A549 (cell line): ENCODE measurements around the gene MOB2. TPM values are rescaled to one million over a fixed set of nuclear protein-coding genes. Genes with fewer than 3 reads are reported as not detected.

Experiments
- ATAC-seq, 2 experiments: fragments of 200-7000 bp in 1 of 2; fragments of >200 bp in 1 of 2; cut with Nextera tagmentation in 1 of 2; cut with Tn5 transposase in 1 of 2; 3 replicates each; pipeline versions ENCODE4 v1.8.0 to v1.9.1; 2018 to 2020; ENCODE audit warnings: mild to moderate bottlenecking in 1 of 2, moderate library complexity in 1 of 2
- CTCF ChIA-PET: fragments of 300-600 bp; sonication (Branson Sonifier 250); formaldehyde crosslinking; extraction: SDS; loops from one replicate; lab custom pipeline; 2021; ENCODE audit warnings: antibody characterized with exemption, inconsistent platforms; lab: Yijun Ruan, JAX
- POLR2A ChIA-PET: fragments of 350-600 bp; formaldehyde crosslinking; extraction: SDS; loops from one replicate; lab custom pipeline; 2021; ENCODE audit warnings: antibody characterized with exemption, inconsistent platforms; lab: Yijun Ruan, JAX
- DNase-seq, 2 experiments: peaks; one replicate each; pipeline versions ENCODE4 v3.0.0 to v3.0.0-alpha.2; 2011 to 2016; ENCODE audit warnings: low read depth in 1 of 2, low spot score in 1 of 2
- FAIRE-seq: peaks from 2 replicates; lab custom pipeline; 2011; peaks lifted over from hg19 to GRCh38; lab: Jason Lieb, UNC
- H3K27ac ChIP-seq, 2 experiments: fragments of >200 bp; sonication (Bioruptor Twin); formaldehyde crosslinking; 3 replicates each; pipeline ENCODE4 v1.5.1; 2016 to 2017
- H3K4me1 ChIP-seq: fragments of >200 bp; sonication (Bioruptor Twin); formaldehyde crosslinking; 3 replicates; pipeline ENCODE4 v1.6.1; 2016
- H3K4me2 ChIP-seq: fragments of >200 bp; sonication (Bioruptor Twin); formaldehyde crosslinking; 3 replicates; pipeline ENCODE4 v1.6.1; 2016
- H3K4me3 ChIP-seq: fragments of >200 bp; sonication (Bioruptor Twin); formaldehyde crosslinking; 3 replicates; pipeline ENCODE4 v1.5.1; 2016
- H3K9me3 ChIP-seq: fragments of >200 bp; sonication (Bioruptor Twin); formaldehyde crosslinking; 3 replicates; pipeline ENCODE4 v1.6.1; 2016
- ATOH8 ChIP-seq: fragments of 250-450 bp; sonication (Bioruptor Pico); IDR thresholded peaks from 2 replicates; pipeline ENCODE4 v1.5.0; 2020; ENCODE audit warnings: low read depth, mild to moderate bottlenecking, moderate library complexity
- CBX8 ChIP-seq: fragments of 200-600 bp; sonication (generic); IDR thresholded peaks from 2 replicates; pipeline ENCODE4 v1.6.1; 2016
- EHMT2 ChIP-seq: fragments of 200-600 bp; sonication (generic); IDR thresholded peaks from 2 replicates; pipeline ENCODE4 v1.6.1; 2016; ENCODE audit warnings: antibody characterized with exemption, low read depth, mild to moderate bottlenecking, moderate library complexity
- FOSL2 ChIP-seq, 2 experiments: fragments of 450-650 bp in 1 of 2; fragments of >200 bp in 1 of 2; sonication (Bioruptor Twin) in 1 of 2; formaldehyde crosslinking; IDR thresholded peaks; 2 replicates each; pipeline versions ENCODE4 v1.5.0 to v1.6.1; 2016 to 2020; ENCODE audit warnings: mild to moderate bottlenecking in 1 of 2, moderate library complexity in 1 of 2
- FOXS1 ChIP-seq: fragments of 250-450 bp; sonication (Bioruptor Pico); IDR thresholded peaks from 2 replicates; pipeline ENCODE4 v1.5.0; 2020; ENCODE audit warnings: mild to moderate bottlenecking, moderate library complexity
- HEYL ChIP-seq: fragments of 250-450 bp; sonication (Bioruptor Pico); IDR thresholded peaks from 2 replicates; pipeline ENCODE4 v1.8.0; 2021; ENCODE audit warnings: mild to moderate bottlenecking, moderate library complexity
- HMGXB4 ChIP-seq: fragments of 250-450 bp; sonication (Bioruptor Pico); IDR thresholded peaks from 2 replicates; pipeline ENCODE4 v1.5.0; 2021; ENCODE audit warnings: mild to moderate bottlenecking, moderate library complexity, borderline replicate concordance
- HOXA7 ChIP-seq: fragments of 250-450 bp; sonication (Bioruptor Pico); IDR thresholded peaks from 2 replicates; pipeline ENCODE4 v1.5.0; 2020; ENCODE audit warnings: mild to moderate bottlenecking, moderate library complexity
- HOXB5 ChIP-seq: fragments of 250-450 bp; sonication (Bioruptor Pico); IDR thresholded peaks from 2 replicates; pipeline ENCODE4 v1.5.0; 2020; ENCODE audit warnings: mild to moderate bottlenecking, moderate library complexity
- MAFK ChIP-seq: fragments of 450-650 bp; IDR thresholded peaks from 2 replicates; pipeline ENCODE4 v1.6.1; 2014; ENCODE audit not compliant: partially characterized antibody
- MAZ ChIP-seq: fragments of 150-350 bp; IDR thresholded peaks from 2 replicates; pipeline ENCODE4 v1.6.1; 2014; ENCODE audit warnings: antibody characterized with exemption, low read depth, low read length, borderline replicate concordance
- MYC ChIP-seq: IDR thresholded peaks from 2 replicates; pipeline ENCODE4 v1.6.1; 2012; ENCODE audit warnings: mild to moderate bottlenecking, inconsistent platforms, low read length, improper control_type of control experiment, borderline replicate concordance
- PHF8 ChIP-seq: fragments of 200-600 bp; sonication (generic); IDR thresholded peaks from 2 replicates; pipeline ENCODE4 v1.6.1; 2016; ENCODE audit warnings: low read depth, mild to moderate bottlenecking, antibody characterized with exemption, moderate library complexity, borderline replicate concordance
- POLR2A ChIP-seq: IDR thresholded peaks from 2 replicates; pipeline ENCODE4 v1.6.1; 2012; ENCODE audit warnings: mild to moderate bottlenecking, low read length
- POLR2AphosphoS2 ChIP-seq: conservative IDR thresholded peaks from 2 replicates; pipeline ENCODE4 v1.6.1; 2012; ENCODE audit warnings: low read length, improper control_type of control experiment, inconsistent platforms
- RCOR1 ChIP-seq: fragments of 150-350 bp; IDR thresholded peaks from 2 replicates; pipeline ENCODE4 v1.6.1; 2014; ENCODE audit warnings: antibody characterized with exemption, low read length, low read depth
- RFX5 ChIP-seq: fragments of 450-650 bp; IDR thresholded peaks from 2 replicates; pipeline ENCODE4 v1.7.1; 2014; ENCODE audit warnings: antibody characterized with exemption, mild to moderate bottlenecking, moderate library complexity
- RNF2 ChIP-seq: fragments of 200-600 bp; sonication (generic); IDR thresholded peaks from 2 replicates; pipeline ENCODE4 v1.6.1; 2016; ENCODE audit warnings: low read depth, mild to moderate bottlenecking, antibody characterized with exemption, moderate library complexity, borderline replicate concordance
- SREBF2 ChIP-seq: fragments of 450-650 bp; IDR thresholded peaks from 2 replicates; pipeline ENCODE4 v1.6.1; 2014; ENCODE audit warnings: mild to moderate bottlenecking, moderate library complexity
- ZC3H11A ChIP-seq: fragments of 450-650 bp; IDR thresholded peaks from 2 replicates; pipeline ENCODE4 v1.6.1; 2014; ENCODE audit warnings: antibody characterized with exemption, mild to moderate bottlenecking
- ZFP36 ChIP-seq: fragments of 450-650 bp; IDR thresholded peaks from 2 replicates; pipeline ENCODE4 v1.6.1; 2014; ENCODE audit warnings: borderline replicate concordance; ENCODE audit not compliant: partially characterized antibody
- WGBS: methylation state at CpG from one replicate; pipeline ENCODE4 v1.1.6; 2017; ENCODE audit errors: missing lambda C conversion rate; 5-methylcytosine and 5-hydroxymethylcytosine counted together
- polyA plus RNA-seq, 4 experiments: library from polyadenylated mRNA; depleted of rRNA in 3 of 4; stranded (reverse); fragments of >200 nt; fragmentation: RNase III in 1 of 4; extraction: RNeasy Plus Mini Kit Qiagen cat#74134 plus additional on column Dnase treatment in 1 of 4; gene quantifications; 2 replicates in 3 of 4; 3 replicates in 1 of 4; pipeline ENCODE4 v1.2.3, GENCODE V29; 2011 to 2017
- TF ChIP-seq, protein P1 (sequence below): fragments of 150-350 bp; IDR thresholded peaks from 2 replicates; pipeline ENCODE4 v1.6.1; 2014; ENCODE audit warnings: low read depth, mild to moderate bottlenecking, low read length
- TF ChIP-seq, protein P2 (sequence below): fragments of >200 bp; sonication (Bioruptor Twin); formaldehyde crosslinking; IDR thresholded peaks from 3 replicates; pipeline ENCODE4 v1.6.1; 2016

The MOB2 gene
- polyA plus RNA-seq, 2 of the 4 experiments (the other 2 are of a cell fraction): 25.4 to 38.2 TPM

GRCh38 chr11:1487091-1487850 lies 692 bp upstream of the MOB2 start:
- H3K4me1 ChIP-seq: no peaks in the 10 kb centered on the region
- no peak overlapping the region for H3K4me2 ChIP-seq
- ChIA-PET CTCF (no interaction called here), POLR2A (no interaction called here)
- DNase-seq: no peak
- H3K9me3 ChIP-seq: no peaks in the 10 kb centered on the region
- TF ChIP-seq, protein P1, sequence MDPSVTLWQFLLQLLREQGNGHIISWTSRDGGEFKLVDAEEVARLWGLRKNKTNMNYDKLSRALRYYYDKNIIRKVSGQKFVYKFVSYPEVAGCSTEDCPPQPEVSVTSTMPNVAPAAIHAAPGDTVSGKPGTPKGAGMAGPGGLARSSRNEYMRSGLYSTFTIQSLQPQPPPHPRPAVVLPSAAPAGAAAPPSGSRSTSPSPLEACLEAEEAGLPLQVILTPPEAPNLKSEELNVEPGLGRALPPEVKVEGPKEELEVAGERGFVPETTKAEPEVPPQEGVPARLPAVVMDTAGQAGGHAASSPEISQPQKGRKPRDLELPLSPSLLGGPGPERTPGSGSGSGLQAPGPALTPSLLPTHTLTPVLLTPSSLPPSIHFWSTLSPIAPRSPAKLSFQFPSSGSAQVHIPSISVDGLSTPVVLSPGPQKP: no peak
- TF ChIP-seq CBX8 (no peak), HOXA7 (no peak), MYC (no peak), MAZ (no peak), HEYL (CRISPR knock-in tag) (no peak)
- TF ChIP-seq, all 56 proteins: peak for 0
- H3K4me3 ChIP-seq: no peak overlapping the region
- no peak for FAIRE-seq
- no peak for ATAC-seq
- no peak overlapping the region for H3K27ac ChIP-seq
- WGBS: 85% methylated on average over 9 of the region's 21 CpGs

GRCh38 chr11:1485504-1485885 lies 1.1 kb downstream of the MOB2 start:
- Histone ChIP-seq H3K4me2 (no peak overlapping the region), H3K4me1 (no peaks in the 10 kb centered on the region), H3K4me3 (no peak overlapping the region), H3K9me3 (no peaks in the 10 kb centered on the region), H3K27ac (no peak overlapping the region)
- FAIRE-seq (no peak), ATAC-seq (no peak), DNase-seq (no peak)
- POLR2A ChIA-PET: no interaction called here
- WGBS: 93% methylated on average over 17 of the region's 17 CpGs
- TF ChIP-seq, protein P2, sequence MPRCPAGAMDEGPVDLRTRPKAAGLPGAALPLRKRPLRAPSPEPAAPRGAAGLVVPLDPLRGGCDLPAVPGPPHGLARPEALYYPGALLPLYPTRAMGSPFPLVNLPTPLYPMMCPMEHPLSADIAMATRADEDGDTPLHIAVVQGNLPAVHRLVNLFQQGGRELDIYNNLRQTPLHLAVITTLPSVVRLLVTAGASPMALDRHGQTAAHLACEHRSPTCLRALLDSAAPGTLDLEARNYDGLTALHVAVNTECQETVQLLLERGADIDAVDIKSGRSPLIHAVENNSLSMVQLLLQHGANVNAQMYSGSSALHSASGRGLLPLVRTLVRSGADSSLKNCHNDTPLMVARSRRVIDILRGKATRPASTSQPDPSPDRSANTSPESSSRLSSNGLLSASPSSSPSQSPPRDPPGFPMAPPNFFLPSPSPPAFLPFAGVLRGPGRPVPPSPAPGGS: no peak
- TF ChIP-seq ATOH8 (CRISPR knock-in tag) (no peak), RCOR1 (no peak), FOXS1 (CRISPR knock-in tag) (no peak), POLR2A (no peak), EHMT2 (no peak), HMGXB4 (CRISPR knock-in tag) (no peak), MAZ (no peak), RFX5 (no peak), ZC3H11A (no peak), SREBF2 (no peak), RNF2 (no peak), FOSL2 (IDR thresholded peaks at IDR 0.05) (no peak), FOSL2 (CRISPR knock-in tag; IDR thresholded peaks at IDR 0.05) (no peak), POLR2AphosphoS2 (no peak), MAFK (no peak), HOXB5 (CRISPR knock-in tag) (no peak), PHF8 (no peak), ZFP36 (no peak)
- TF ChIP-seq, protein P1: no peak
- TF ChIP-seq, all 56 proteins: peak for 0
- CTCF ChIA-PET: interaction anchor here (1.6 kb wide), 1 partner anchor 31 kb away, joined by 4 read pairs; no protein-coding TSS in a partner anchor
